Astrocyte of the spinal cord (primary cell): ENCODE measurements around the gene YAF2.
A peak's percentile ranks its signal among the peaks of the same experiment; 100 is the strongest.
"Not testable (repeated sequence)": the region's sequence is repeated elsewhere in the genome, so short reads cannot be mapped to it uniquely, and the experiment has no call there.

ENCODE experiments used
- DNase-seq: peaks from one replicate; pipeline ENCODE4 v3.0.0; 2011; ENCODE audit warnings: low read depth, low spot score
- H3K4me3 ChIP-seq: 2 replicates; pipeline ENCODE4 v1.5.1; 2011; ENCODE audit warnings: low read depth, mild to moderate bottlenecking, low read length, moderate library complexity
- CTCF ChIP-seq: IDR thresholded peaks from 2 replicates; pipeline ENCODE4 v1.5.1; 2012; ENCODE audit warnings: low read depth, mild to moderate bottlenecking, low read length, inconsistent platforms
- in situ Hi-C: cut with HindIII; loops from 2 replicates; pipeline ENCODE4 v1.10.0; 2017; ENCODE audit warnings: low sequenced_read_pairs

Gene YAF2

GRCh38 chr12:42222724-42223123, 15.3 kb downstream of the YAF2 start:
- no peak overlapping the region for H3K4me3 ChIP-seq
- in situ Hi-C loops = no loop called here
- no peak for DNase-seq
- no peak for TF ChIP-seq CTCF

- DNase-seq = no peak
- in situ Hi-C loops = no loop called here
Measured at GRCh38 chr12:42221726-42222125, 16.3 kb downstream of the YAF2 start.

GRCh38 chr12:42217656-42218055, 20.4 kb downstream of the YAF2 start:
- TF ChIP-seq CTCF = no peak
- peak; percentile 9 for DNase-seq
- in situ Hi-C loops = no loop called here
- H3K4me3 ChIP-seq = no peak overlapping the region

More at GRCh38 chr12:42221726-42222125, 16.3 kb downstream of the YAF2 start:
- no peak for TF ChIP-seq CTCF
- no peak overlapping the region for H3K4me3 ChIP-seq

- in situ Hi-C loops = no loop called here
- DNase-seq = no peak
- no peak overlapping the region for H3K4me3 ChIP-seq
- no peak for TF ChIP-seq CTCF
Measured at GRCh38 chr12:42216737-42217136, 21.3 kb downstream of the YAF2 start.

GRCh38 chr12:42215759-42216158, 22.3 kb downstream of the YAF2 start:
- DNase-seq, H3K4me3 ChIP-seq, in situ Hi-C loops: not testable (repeated sequence)

GRCh38 chr12:42213954-42214426, 24.1 kb downstream of the YAF2 start:
- DNase-seq = peak; percentile 58
- no peak for TF ChIP-seq CTCF
- in situ Hi-C loops = no loop called here
- no peak overlapping the region for H3K4me3 ChIP-seq

- in situ Hi-C loops = no loop called here
- peak; percentile 13 for DNase-seq
- no peak overlapping the region for H3K4me3 ChIP-seq
- no peak for TF ChIP-seq CTCF
Measured at GRCh38 chr12:42213023-42213422, 25.0 kb downstream of the YAF2 start.
